GM21825 (cell line): ENCODE measurements around the gene BRD4.
A peak's percentile ranks its signal among the peaks of the same experiment; 100 is the strongest.

Source experiments
- ATAC-seq: cut with Tn5 transposase; IDR thresholded peaks from one replicate; pipeline ENCODE4 v1.9.1; 2021; ENCODE audit warnings: mild to moderate bottlenecking, moderate library complexity; ENCODE audit not compliant: unreplicated experiment

The BRD4 gene

DNA sequence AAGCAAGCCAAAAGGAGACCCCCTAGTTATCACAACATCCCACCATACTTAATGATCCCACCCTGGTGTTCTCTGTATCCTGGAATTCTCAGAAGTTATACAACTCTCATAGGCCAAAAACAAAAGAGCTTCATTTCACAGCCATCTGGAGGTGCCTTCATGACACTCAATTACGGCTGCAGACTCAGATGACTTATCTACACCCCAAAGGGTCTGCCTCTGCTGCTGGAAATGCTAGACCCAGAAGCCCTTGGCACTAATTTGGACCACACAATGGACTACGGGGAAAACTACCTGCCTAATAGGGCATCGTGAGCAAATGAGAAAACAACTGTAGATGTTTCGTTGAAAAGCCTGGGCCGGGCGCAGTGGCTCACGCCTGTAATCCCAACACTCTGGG, 40.2 kb downstream of the BRD4 start:
- no peak for ATAC-seq

DNA sequence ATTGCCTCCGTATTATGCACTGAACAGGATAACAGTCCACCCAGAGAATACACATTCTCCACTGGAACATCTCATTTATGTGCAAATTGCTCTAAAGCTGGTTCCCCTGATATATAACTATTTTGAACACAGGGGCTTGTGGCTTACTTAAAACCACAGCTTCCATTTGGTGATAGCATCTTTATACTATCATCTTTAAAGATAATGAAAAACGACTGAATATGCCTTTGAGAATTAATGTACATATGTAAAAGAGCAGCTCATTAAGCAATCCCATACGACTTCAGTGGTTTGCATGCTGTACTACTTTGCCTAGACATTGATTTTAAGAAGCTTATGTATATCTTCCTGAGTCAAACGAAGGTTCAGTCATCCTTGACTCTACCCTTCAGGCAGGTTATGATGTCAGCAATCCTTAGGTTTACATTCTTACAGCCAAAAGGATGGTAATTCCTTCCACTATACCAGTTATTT, 40.8 kb downstream of the BRD4 start:
- ATAC-seq, result no peak

DNA sequence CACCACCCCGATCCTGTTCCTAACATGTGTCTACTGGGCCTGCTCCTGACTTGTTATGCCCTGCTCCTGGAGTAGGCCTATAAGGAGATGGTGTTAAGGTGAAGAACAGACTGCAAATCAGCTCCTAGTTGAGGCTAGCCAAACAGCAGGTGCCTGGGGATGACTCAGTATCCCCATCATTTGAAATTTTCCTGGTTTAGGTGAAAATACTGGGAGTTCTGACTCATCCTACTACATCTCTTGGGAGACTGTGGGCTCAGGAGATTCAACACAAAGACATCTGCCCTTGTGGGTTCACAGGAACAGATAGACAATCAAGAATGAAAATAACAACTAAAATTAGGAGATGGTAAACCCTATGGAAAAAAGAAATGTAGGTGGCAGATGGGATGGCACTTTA, 41.2 kb downstream of the BRD4 start:
- ATAC-seq, result no peak

DNA sequence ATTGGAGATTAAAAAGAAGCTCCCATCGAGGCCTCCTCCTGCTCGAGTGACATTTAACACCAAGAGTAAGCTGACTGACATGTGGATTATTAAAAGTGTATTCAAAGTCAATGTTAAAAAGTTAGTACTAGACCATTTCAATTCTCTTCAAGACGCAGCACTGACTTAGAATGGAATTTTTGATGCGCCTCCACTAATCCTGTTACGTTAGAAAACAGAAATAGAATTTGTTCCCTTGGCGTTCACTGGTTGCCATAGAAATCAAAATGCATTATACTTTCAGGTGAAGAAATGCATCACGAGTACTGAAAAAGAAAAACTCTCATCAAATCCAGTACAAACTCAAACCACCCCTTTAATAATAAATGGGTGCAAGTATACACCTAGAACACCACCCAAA, 42.2 kb downstream of the BRD4 start:
- ATAC-seq, result no peak

DNA sequence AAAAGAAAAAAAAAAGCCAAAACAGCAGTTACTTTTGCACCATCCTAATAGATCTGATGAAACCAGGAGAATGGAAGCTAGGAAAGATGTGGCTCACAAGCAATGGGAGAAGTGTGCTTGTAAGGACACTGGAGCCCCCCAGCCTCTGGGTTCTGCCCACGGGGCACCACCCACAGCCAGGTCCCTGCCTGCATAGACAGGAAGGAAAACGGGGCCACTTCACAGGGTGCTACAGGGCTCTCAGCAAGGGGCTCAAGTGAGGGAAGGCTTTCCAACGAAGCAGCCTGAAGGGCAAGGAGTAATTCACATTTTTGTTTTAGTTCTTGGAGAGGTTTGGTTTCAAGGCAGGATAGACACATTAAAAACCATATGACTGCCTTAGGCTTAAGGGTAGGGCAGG, 42.7 kb downstream of the BRD4 start:
- ATAC-seq, result no peak

DNA sequence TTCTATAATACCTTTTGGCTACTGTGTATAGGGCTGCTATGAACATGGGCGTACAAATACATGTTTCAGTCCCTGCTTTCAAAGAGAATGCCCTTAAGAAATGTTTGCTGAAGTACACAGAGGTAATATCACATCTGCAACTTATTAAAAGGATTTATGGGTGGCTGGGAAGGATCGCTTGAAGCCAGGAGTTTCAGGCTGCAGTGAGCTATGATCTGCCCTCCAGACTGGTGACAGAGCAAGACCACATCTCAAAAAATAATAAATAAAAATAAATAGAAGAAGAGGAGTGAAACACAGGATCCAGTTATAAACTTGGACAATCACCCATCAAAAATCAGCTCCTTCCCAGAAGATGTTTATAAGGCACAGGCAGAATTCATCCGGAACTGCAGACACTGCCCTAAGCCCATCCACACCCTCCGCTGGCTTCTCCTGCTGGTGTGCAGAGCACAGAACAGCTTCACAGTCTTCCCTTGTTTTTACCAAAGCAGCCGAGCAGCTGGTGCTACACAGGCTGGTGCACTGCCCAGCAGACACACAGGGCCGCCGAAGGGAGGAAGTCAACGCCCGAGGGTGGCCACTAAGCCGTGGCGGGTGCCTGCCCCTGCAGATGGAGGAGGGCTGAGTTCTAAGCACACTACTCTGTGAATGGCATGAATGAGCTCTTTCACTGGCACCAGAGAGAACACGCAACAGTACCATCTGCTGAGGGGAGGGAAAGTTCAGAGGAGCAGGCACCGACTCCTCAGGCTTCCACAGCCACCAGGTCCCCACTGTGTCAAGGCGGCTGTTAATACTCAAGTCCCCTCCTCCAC, 44.0 kb downstream of the BRD4 start:
- no peak for ATAC-seq

DNA sequence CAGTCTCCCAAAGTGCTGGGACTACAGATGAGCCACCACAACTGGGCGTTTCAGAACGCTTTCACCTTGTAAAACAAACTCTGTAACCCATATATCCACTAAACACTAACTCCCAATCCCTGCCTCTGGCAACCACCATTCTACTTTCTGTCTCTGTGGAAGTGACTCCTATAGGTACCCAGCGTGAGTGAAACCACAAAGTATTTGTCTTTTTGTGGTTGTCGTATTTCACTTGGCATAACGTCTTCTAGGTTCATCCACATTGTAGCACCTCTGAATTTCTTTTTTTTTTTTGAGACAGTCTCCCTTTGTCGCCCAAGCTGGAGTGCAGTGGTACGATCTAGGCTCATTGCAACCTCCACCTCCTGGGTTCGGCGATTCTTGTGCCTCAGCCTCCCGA, 44.8 kb downstream of the BRD4 start:
- ATAC-seq, result no peak

DNA sequence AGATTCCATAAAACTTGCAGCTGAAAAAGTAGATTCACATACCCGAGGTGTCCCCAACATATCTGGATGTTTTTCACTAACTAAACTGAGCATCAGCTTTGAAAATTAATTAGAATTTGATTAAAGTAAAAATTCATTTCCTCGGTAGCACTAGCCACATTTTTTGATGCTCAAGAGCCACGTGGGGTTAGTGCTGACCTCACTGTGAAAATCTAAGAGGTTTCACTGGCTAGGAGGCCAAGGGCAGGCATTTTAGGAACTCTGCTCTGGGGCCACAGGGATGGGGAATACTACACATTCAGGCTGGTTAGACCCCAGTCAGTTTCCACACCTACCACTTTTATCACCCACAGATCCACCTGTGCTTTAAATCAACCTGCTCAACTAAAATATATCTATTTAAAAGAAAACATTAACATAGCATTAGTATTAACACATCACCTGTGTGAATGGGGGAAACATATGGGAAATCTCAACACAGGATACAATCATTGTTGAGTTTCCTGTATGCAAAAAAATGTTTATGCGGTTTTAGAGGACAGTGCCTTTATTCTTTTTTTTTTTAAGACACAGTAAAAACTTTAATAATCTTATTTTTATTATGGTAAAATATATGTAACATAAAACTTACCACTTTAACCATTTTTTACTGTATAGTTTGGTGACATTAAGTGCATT, 45.5 kb downstream of the BRD4 start:
- ATAC-seq, result no peak

DNA sequence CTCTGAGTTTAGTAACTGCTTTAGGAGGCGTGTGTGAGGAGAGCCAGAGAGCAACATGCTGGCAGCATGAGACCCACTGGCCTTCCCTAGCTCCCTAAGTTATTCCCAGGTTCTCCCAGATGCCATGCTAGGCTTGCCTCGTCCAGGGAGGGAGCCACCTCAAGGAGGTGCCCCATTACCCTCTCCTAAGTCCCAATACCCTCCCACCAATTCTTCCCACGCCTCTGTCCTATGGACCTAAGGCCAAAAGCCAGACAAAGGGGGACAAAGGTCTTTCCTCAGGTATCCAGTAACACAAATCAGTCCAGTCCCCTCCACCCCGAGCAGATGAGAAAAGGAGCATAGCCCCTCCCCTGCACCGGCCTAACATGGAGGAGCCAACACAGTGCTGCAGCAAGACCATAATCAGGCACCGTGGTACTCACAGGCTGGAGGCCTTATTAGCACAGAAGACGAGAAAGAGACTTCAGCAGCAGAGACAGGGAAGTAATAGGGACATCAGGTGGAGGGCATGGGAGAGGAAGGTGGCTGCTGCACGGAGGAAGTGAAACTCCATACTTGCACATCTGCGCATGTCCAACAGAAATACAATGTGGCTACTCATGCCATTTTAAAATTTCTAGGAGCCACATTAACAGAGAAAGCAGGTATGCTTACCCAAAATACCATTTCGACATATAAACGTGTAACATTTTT, 46.3 kb downstream of the BRD4 start:
- ATAC-seq, result peak; percentile 36

DNA sequence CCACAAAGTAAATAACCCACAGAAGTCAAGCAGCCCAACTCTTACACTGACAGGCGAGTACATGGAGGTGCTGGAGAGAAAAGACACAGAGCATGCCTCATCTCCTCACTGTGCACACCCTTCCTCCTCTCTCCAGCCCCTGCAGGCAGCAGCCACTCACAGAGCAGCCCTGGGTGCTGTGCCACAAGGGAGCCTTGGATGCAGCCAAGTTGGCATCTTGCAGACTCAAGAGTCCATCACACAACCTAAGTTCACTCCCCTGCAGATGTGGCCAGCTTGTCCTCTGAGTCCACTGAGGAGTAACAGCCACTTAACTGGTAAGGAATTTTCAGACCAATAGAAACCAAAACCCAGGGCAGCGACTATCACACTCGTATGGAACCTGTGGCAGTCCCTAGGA, 47.4 kb downstream of the BRD4 start:
- no peak for ATAC-seq

DNA sequence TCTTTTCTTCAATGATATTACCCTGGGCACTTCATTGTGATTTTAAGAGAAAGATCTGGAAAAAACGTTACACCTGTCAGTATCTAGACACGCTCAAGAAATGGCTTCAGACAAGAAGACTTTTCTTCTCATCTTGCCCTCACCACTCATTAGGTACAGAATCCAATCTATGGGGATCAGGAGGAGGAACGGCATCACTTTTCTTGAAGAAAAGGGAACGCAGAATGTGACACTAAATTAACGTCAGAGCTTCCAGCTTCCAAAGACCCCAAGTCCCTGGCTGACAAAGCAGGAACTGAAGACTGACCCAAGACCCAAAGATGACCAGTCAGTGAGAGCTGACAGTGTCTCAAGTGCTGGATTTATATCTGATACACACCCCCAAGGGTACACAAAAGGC, 48.2 kb downstream of the BRD4 start:
- no peak for ATAC-seq

DNA sequence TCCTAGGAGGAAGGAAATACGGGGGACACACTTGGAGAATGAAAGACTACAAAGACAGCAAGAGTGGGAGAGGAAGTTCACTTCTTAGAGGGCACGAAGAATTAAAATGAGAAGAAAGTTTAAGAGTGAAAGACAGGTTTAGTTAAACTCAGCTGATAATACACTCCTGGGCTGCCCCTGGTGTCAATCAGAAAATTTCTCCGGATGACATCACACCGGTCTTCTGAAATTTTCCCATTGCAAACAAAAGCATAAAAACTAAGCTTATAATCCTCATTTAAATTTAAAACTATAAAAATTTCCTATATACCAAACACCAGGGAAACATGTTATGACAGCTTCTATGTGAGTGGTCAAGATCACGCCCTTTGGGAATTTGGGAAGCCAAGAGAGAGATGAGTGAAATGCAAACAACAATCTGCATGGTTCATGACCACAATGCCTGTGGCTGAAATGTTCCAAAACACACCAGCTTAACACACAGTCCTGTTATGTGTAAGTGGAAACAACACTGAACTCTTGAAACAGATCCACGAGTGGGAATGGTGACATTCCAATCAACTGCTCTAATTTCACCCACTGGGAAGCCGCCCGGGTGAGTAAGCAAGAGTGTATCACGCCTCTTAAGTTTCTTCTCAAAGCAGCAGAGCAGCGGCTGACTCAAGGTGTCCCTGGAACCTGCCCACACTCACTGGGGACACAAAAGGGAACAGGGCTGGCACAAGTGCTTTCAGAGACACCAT, 49.0 kb downstream of the BRD4 start:
- no peak for ATAC-seq

DNA sequence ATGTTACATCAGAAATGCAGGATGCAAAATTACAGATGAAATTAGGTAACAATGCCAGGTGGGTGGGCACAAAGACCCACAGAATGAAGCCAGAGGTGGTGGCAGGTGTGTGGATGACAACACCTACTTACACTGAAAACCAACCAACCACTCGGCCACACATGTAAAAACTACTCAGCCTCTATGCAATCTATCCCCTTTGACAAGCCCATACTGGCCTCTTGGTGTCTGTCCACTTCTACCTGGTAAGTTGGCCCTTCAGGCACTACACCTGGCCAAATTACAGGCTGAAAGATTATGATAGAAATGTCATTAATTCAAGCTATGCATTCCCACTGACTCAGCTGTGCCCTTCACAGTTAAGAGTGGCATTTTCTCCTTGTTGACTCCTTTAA, 50.0 kb downstream of the BRD4 start:
- no peak for ATAC-seq

DNA sequence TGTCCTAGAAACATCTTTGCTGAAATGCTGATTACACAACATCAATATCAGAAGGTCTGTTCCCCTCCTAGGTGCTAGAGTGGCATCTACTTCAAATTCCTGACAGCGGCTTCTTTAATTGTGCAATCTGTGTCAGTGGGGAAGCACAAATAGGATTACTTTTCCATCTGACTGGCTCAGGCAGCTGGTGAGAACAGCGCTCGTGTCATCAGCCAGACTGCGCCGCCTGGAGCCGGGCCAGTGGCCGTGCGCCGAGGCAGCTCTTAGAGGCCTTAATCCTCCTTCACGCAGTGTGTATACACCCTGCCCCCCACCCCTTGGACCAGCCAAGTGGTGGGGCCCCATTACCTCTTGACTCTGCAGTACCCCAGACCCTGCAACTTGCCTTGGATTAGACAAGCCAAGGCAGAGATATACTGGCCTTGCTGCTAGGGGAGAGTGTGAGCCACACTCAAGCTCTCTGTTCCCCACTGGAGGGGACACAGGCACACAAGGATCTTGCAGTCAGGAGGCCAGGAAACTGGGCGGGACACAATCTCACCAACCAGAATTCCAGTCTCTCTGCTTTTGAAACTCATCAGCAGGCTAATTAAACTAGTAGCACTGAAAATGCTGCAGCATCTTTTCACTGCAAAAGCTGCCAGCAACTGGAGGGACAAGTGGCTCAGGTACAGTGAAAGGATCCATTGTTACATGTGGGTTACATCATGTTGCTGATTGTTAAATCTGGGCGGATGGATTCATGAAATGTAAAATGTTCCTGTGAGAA, 51.2 kb downstream of the BRD4 start:
- no peak for ATAC-seq

DNA sequence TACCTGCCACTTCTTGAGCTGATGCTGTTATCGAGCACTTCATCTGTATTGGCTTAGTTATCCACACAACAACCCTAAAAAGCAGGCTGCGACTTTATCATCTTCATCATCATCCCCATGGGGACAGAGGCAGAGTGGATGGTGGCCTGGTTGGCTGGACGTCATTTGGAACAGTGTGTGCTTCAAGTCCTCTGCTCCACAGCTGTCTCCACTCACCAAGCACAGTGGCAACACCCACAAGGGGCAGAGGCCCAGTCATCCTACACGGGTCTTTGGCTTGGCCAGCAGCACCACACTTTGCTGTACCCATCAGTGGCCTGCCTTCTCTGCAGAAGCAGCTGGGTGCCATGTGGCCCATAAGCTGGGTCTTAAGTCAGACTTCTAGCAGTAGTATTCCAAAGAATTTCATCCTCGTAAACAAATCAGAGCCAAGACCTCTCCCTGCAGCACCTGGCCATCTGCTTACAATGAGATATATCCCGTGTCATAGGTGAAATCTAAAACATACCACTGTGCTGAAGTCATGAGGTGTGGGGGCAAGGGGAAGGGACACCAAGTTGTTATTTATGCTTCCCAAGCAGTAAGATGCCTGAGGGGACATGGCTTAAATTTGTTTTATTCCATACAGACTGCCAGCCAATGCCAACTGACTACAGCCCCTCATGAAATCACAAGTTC, 52.2 kb downstream of the BRD4 start:
- no peak for ATAC-seq

DNA sequence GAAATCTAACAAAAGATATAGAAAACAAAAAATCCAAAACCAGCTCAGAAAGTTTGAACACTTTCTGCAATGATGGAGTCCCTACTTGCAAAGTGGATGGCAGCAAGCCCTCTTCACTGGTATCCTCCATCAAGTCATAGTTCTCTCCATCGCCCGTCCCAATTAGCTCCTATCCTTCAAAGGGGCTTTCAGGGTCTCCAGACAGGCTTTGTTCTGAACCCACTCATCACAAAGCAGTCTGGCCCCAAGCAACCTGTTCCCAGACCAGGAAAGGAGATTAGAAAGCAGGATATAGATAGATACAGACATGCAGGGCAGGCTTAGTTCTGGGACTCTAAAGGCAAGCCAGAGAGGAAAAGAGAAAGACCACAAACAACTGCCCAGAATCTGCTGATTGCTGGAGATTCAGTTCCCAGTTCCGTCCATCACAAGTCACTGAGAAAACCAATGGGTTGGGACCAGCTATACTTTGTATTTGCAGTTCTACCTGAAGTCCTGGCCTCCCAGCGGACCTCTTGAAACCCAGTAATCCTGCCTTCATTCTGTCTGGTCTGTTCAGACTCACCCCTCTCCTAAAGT, 52.9 kb downstream of the BRD4 start:
- ATAC-seq, result no peak

DNA sequence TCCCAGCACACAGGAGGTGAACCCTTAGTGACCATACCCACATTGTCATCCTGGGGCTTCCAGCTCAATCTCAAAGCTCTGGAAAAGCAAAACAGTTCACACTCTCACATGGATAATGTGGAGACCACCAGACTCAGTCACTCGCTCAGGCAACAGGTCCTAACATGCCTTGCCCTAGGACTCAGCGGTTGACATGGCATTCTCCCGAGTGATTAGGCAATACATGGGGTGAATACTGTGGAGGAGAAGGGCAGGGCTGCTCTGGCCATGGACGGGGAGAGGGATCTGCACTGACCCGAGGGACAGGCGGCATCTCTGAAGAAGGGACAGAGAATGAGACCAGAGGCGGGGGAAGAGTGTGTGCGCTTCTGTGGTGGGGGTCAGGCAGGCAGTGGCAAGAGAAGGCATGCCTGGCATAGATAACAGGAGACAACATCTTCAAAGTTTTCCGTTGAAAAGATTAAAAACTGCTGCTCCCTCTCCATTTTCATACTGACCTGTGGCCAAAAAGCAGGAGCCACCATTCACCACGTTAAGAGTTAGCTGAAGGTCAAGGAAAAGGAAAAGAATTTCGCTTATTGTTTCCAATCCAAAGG, 55.6 kb downstream of the BRD4 start:
- ATAC-seq, result no peak

DNA sequence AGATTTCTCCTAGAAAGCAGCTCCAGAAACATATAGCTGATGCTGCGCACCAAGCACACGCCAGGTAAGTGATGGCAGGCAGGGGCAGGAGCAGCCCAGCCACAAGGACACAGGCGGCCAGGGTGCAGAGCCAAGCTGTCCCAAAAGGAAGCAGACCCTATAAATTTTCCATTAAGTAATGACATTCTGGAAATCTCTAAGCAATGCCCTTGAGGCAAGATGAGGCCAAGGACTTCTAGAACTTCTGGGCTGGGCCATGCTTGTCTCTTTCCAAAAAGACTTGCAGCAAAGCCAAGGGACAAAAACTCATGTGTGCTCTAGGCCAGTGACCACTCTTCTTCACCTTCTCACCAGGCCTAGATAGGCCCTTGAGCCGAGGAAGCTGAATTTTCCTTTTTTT, 57.9 kb downstream of the BRD4 start:
- ATAC-seq, result no peak

DNA sequence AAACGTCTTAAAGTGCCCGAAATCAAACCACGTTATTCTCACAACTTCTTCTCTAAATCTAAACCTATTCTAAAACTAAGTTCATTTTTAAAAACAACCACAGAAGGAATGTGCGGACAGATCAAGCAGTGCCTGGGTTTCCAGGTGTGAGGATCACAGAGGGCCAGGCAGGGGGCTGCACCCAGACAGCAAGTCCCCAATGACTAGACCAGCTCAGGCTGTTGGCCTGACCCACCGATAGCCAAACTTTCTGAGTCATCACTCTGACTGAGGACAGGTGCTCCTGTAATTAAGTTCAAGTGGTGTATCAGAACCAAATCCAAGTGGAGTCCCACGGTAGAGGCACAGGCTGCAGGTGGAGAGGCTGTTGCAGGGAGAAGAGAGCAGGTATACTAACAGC, 62.5 kb downstream of the BRD4 start:
- no peak for ATAC-seq
